ENCODE data around the gene MAPK4.

MAPK4 gene

DNA sequence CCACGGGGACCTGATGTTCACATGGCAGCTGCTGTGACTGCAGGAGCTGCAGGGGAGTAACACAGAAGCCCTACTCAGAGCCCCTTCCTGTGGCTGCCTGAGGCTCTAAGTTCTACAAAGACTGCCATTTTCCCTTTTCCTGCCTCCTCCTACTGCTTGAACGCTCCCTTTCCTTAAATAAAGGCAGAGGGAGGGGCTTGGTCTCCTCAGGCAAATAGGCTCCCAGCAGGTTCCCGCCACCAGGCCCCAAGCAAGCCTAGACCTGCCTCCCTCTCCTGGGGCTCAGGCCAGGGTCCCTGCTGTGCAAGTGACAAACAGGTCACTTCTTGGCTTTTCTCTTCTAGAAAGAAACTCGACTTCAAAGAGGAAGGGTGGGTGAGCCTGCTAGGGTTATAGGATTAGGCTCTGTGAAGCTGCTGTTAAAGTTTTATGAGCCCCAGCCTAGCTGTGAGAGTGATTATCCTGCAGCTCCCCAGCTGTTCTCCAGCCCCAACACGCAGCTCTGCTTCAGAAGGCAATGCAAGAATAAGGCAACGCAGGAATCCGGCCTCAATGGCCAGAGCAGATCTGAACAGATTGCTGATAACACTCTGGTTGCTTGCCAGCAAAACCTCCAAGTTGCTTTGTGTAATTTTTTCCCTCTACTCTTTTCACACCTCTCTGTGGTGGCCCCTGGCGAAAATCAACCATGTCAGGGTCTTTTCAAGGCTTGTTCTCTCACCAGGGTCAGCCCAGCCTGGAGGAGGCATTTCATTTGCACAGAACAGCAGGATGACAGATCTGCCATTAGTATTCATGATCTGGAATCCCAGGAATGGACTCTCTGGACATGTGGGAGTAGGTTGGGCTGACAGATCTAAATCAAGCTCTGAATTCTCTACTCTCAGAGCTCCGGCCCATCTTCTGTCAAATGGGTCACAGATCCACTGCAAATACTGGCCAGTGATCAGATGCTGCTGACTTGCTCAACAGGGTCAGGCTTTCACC lies 188.6 kb downstream of the MAPK4 start:
- peaks cover 2% of the 10 kb centered on the region; the same call in 1 of the 2 replicates for H3K4me1 ChIP-seq (ENCODE audit: control insufficient read depth, insufficient read depth, low read length)
- WGBS (ENCODE audit: insufficient coverage, insufficient read length) = no CpG with 5 or more reads among the region's 9 CpGs
- no peak for DNase-seq (ENCODE audit: low read depth, low spot score)
- H3K27ac ChIP-seq (ENCODE audit: low read length) = no peak overlapping the region
- no peaks in the 10 kb centered on the region for H3K36me3 ChIP-seq (ENCODE audit: control insufficient read depth, insufficient read depth, low read length)
- no peaks in the 10 kb centered on the region for H3K9me3 ChIP-seq (ENCODE audit: control insufficient read depth, insufficient read depth, low read length)
- H3K27me3 ChIP-seq (ENCODE audit: control insufficient read depth, insufficient read depth, low read length) = no peaks in the 10 kb centered on the region
- H3K4me3 ChIP-seq (ENCODE audit: low read length) = no peak overlapping the region

DNA sequence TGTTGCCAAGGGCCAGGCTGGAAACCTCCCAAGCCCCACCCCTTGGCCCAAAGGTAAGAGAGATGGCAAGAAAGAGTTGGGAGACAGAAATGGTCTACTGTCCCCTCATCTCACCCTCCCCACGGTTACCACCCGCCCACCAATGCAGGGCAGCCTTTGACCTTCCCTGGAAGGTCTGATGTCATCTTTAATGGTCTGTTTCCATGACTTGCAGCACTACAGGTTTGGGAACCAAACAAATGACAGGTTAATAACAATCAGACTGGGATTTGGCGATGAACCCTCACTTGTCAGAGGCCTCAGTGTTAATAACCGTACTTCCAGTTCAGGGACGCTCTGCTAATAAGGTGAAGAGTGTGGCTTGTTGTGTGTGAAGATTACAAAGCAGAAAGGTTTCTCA lies 189.5 kb downstream of the MAPK4 start:
- peaks cover 2% of the 10 kb centered on the region; the same call in 1 of the 2 replicates for H3K4me1 ChIP-seq (ENCODE audit: control insufficient read depth, insufficient read depth, low read length)
- DNase-seq (ENCODE audit: low read depth, low spot score) = no peak
- no peaks in the 10 kb centered on the region for H3K9me3 ChIP-seq (ENCODE audit: control insufficient read depth, insufficient read depth, low read length)
- no peak overlapping the region for H3K4me3 ChIP-seq (ENCODE audit: low read length)
- no peaks in the 10 kb centered on the region for H3K36me3 ChIP-seq (ENCODE audit: control insufficient read depth, insufficient read depth, low read length)
- no peak overlapping the region for H3K27ac ChIP-seq (ENCODE audit: low read length)
- no peaks in the 10 kb centered on the region for H3K27me3 ChIP-seq (ENCODE audit: control insufficient read depth, insufficient read depth, low read length)
- WGBS (ENCODE audit: insufficient coverage, insufficient read length) = no CpG with 5 or more reads among the region's 5 CpGs

DNA sequence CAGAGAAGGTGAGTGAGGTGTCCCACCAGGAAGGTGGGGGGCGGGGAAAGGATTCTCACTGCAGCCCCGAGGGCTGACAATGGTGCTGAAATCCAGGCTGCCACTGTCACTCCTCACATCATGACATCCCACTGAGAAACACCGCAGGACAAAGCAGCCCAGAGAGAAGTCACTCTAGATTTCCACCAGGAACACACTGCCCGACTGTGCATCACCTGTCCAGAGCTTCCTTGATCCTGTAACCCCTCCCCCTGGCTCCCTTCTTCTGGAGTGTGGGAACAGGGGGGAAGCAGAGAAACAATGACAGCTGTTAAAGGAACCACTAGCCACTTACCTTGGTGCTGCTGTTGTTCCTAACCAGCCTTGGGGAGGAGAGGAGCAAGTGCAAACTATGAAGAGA lies 190.1 kb downstream of the MAPK4 start:
- no peak overlapping the region for H3K4me3 ChIP-seq (ENCODE audit: low read length)
- DNase-seq (ENCODE audit: low read depth, low spot score) = no peak
- H3K4me1 ChIP-seq (ENCODE audit: control insufficient read depth, insufficient read depth, low read length) = peaks cover 2% of the 10 kb centered on the region; the same call in 1 of the 2 replicates
- H3K9me3 ChIP-seq (ENCODE audit: control insufficient read depth, insufficient read depth, low read length) = no peaks in the 10 kb centered on the region
- WGBS (ENCODE audit: insufficient coverage, insufficient read length) = no CpG with 5 or more reads among the region's 4 CpGs
- H3K27ac ChIP-seq (ENCODE audit: low read length) = no peak overlapping the region
- H3K27me3 ChIP-seq (ENCODE audit: control insufficient read depth, insufficient read depth, low read length) = no peaks in the 10 kb centered on the region
- H3K36me3 ChIP-seq (ENCODE audit: control insufficient read depth, insufficient read depth, low read length) = no peaks in the 10 kb centered on the region

DNA sequence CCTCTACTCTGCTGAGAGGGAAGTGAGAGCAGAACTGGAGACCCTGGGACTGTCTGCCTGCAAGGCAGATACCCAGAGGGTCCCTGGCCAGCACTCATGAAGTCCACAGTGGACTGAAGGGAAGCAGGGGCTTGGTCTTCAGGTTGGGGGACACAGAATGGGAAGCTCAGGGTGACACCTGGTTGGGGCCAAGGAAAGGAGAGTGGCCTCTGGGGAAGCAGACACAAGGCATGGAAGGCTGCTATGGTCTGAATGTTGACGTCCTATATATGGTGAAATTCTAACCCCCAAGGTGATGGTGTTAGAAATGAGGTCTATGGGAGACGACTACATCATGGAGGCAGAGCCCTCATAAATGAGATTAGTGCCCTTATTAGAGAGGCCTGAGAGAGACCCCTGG lies 190.7 kb downstream of the MAPK4 start:
- DNase-seq (ENCODE audit: low read depth, low spot score) = no peak
- Histone ChIP-seq H3K4me1 (ENCODE audit: control insufficient read depth, insufficient read depth, low read length) (peaks cover 2% of the 10 kb centered on the region; the same call in 1 of the 2 replicates), H3K27me3 (ENCODE audit: control insufficient read depth, insufficient read depth, low read length) (no peaks in the 10 kb centered on the region), H3K9me3 (ENCODE audit: control insufficient read depth, insufficient read depth, low read length) (no peaks in the 10 kb centered on the region), H3K27ac (ENCODE audit: low read length) (no peak overlapping the region), H3K4me3 (ENCODE audit: low read length) (no peak overlapping the region), H3K36me3 (ENCODE audit: control insufficient read depth, insufficient read depth, low read length) (no peaks in the 10 kb centered on the region)
- WGBS (ENCODE audit: insufficient coverage, insufficient read length) = no CpG with 5 or more reads among the region's 2 CpGs

GRCh38 chr18:50751490-50751889 lies 191.6 kb downstream of the MAPK4 start:
- Histone ChIP-seq H3K27ac (ENCODE audit: low read length) (no peak overlapping the region), H3K4me1 (ENCODE audit: control insufficient read depth, insufficient read depth, low read length) (peaks cover 2% of the 10 kb centered on the region; the same call in 1 of the 2 replicates), H3K27me3 (ENCODE audit: control insufficient read depth, insufficient read depth, low read length) (no peaks in the 10 kb centered on the region), H3K9me3 (ENCODE audit: control insufficient read depth, insufficient read depth, low read length) (no peaks in the 10 kb centered on the region), H3K4me3 (ENCODE audit: low read length) (no peak overlapping the region), H3K36me3 (ENCODE audit: control insufficient read depth, insufficient read depth, low read length) (no peaks in the 10 kb centered on the region)
- no peak for DNase-seq (ENCODE audit: low read depth, low spot score)
- WGBS (ENCODE audit: insufficient coverage, insufficient read length) = no CpG with 5 or more reads among the region's 5 CpGs

DNA sequence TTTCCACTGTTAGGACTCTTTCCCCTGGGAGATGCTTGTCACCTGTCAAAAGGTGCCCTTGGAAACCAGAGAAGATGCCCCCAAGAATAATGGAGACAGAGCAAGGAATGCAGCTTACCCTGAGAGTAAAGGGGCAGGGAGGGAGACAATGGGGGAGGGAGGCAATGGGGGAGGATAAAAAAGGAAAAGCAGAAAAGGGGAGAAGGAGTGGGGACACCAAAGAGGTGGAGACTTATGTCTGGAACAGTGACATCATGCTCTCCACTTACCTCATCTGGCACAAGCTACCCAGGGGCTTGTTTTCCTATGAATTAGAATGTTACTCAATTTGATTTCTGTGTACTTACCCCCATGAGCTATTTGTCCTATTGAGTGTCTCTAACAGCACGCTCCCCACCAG lies 192.1 kb downstream of the MAPK4 start:
- Histone ChIP-seq H3K36me3 (ENCODE audit: control insufficient read depth, insufficient read depth, low read length) (no peaks in the 10 kb centered on the region), H3K27ac (ENCODE audit: low read length) (no peak overlapping the region), H3K4me3 (ENCODE audit: low read length) (no peak overlapping the region), H3K4me1 (ENCODE audit: control insufficient read depth, insufficient read depth, low read length) (peaks cover 2% of the 10 kb centered on the region; the same call in 1 of the 2 replicates), H3K27me3 (ENCODE audit: control insufficient read depth, insufficient read depth, low read length) (no peaks in the 10 kb centered on the region), H3K9me3 (ENCODE audit: control insufficient read depth, insufficient read depth, low read length) (no peaks in the 10 kb centered on the region)
- no CpG with 5 or more reads among the region's 1 CpG for WGBS (ENCODE audit: insufficient coverage, insufficient read length)
- no peak for DNase-seq (ENCODE audit: low read depth, low spot score)

DNA sequence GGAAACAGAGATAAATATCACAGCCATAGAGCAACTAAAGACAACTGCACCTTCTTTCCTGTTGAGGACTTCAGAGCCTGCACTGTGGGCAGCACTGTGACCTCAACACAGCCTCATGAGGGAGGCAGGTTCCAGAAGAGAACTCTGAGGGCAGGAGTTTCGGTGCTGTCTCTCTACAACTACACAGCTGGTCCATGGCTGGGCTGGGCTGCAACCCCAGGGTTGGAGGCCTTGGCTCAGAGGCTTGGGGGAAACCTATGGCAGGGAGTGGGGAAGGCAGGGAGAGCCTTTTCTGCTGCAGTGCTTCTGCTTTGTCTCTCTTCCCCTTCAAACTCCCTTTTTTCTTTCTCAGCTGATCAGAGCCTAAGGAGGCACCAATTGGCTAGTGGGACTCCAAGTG lies 193.4 kb downstream of the MAPK4 start:
- Histone ChIP-seq H3K9me3 (ENCODE audit: control insufficient read depth, insufficient read depth, low read length) (no peaks in the 10 kb centered on the region), H3K27ac (ENCODE audit: low read length) (no peak overlapping the region), H3K27me3 (ENCODE audit: control insufficient read depth, insufficient read depth, low read length) (no peaks in the 10 kb centered on the region), H3K4me1 (ENCODE audit: control insufficient read depth, insufficient read depth, low read length) (no peaks in the 10 kb centered on the region), H3K36me3 (ENCODE audit: control insufficient read depth, insufficient read depth, low read length) (no peaks in the 10 kb centered on the region), H3K4me3 (ENCODE audit: low read length) (no peak overlapping the region)
- no CpG with 5 or more reads among the region's 1 CpG for WGBS (ENCODE audit: insufficient coverage, insufficient read length)
- DNase-seq (ENCODE audit: low read depth, low spot score) = no peak

GRCh38 chr18:50754297-50754696 lies 194.4 kb downstream of the MAPK4 start:
- Histone ChIP-seq H3K27ac (ENCODE audit: low read length) (no peak overlapping the region), H3K27me3 (ENCODE audit: control insufficient read depth, insufficient read depth, low read length) (no peaks in the 10 kb centered on the region), H3K4me1 (ENCODE audit: control insufficient read depth, insufficient read depth, low read length) (no peaks in the 10 kb centered on the region), H3K9me3 (ENCODE audit: control insufficient read depth, insufficient read depth, low read length) (no peaks in the 10 kb centered on the region), H3K4me3 (ENCODE audit: low read length) (no peak overlapping the region), H3K36me3 (ENCODE audit: control insufficient read depth, insufficient read depth, low read length) (no peaks in the 10 kb centered on the region)
- DNase-seq (ENCODE audit: low read depth, low spot score) = no peak
- WGBS (ENCODE audit: insufficient coverage, insufficient read length) = no CpG with 5 or more reads among the region's 3 CpGs

DNA sequence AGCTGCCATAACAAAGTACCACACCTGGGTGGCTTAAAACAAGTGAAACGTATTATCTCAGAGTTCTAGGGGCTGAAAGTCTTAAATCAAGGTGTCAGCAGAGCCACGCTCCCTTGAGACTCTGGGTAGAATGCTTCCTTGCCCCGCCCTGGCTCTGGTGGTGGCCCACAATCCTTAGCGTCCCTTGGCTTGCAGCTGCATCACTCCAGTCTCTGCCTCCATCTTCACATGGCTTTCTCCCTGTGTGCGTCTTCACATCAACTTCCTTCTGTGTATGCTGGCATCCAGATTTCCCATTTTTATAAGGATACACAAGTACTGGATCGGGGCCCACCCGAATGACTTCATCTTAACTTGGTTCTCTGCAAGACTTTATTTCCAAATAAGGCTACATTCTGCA lies 197.5 kb downstream of the MAPK4 start:
- Histone ChIP-seq H3K4me1 (ENCODE audit: control insufficient read depth, insufficient read depth, low read length) (no peaks in the 10 kb centered on the region), H3K4me3 (ENCODE audit: low read length) (no peak overlapping the region), H3K27ac (ENCODE audit: low read length) (no peak overlapping the region), H3K36me3 (ENCODE audit: control insufficient read depth, insufficient read depth, low read length) (no peaks in the 10 kb centered on the region), H3K9me3 (ENCODE audit: control insufficient read depth, insufficient read depth, low read length) (no peaks in the 10 kb centered on the region), H3K27me3 (ENCODE audit: control insufficient read depth, insufficient read depth, low read length) (no peaks in the 10 kb centered on the region)
- DNase-seq (ENCODE audit: low read depth, low spot score) = no peak
- WGBS (ENCODE audit: insufficient coverage, insufficient read length) = no CpG with 5 or more reads among the region's 7 CpGs

DNA sequence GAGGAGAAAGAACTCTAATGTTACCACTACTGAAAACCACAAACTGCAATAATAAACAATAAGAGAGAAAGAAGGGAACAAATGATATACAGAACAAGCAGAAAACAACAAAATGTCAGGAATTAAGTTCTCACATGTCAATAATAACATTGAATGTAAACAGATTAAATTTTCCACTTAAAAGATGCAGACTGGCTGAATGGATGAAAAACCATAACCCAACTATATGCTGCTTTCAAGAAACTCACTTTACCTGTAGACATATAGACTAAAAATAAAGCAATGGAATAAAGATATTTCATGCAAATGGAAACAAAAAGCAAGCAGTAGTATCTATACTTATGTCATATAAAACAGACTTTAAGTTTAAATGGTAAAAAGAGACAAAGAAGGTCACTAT lies 209.6 kb downstream of the MAPK4 start:
- Histone ChIP-seq H3K36me3 (ENCODE audit: control insufficient read depth, insufficient read depth, low read length) (no peaks in the 10 kb centered on the region), H3K4me3 (ENCODE audit: low read length) (no peak overlapping the region), H3K4me1 (ENCODE audit: control insufficient read depth, insufficient read depth, low read length) (no peaks in the 10 kb centered on the region), H3K9me3 (ENCODE audit: control insufficient read depth, insufficient read depth, low read length) (no peaks in the 10 kb centered on the region), H3K27ac (ENCODE audit: low read length) (no peak overlapping the region), H3K27me3 (ENCODE audit: control insufficient read depth, insufficient read depth, low read length) (no peaks in the 10 kb centered on the region)
- DNase-seq (ENCODE audit: low read depth, low spot score) = no peak

GRCh38 chr18:50775207-50775606 lies 215.3 kb downstream of the MAPK4 start:
- Histone ChIP-seq H3K9me3 (ENCODE audit: control insufficient read depth, insufficient read depth, low read length) (no peaks in the 10 kb centered on the region), H3K27me3 (ENCODE audit: control insufficient read depth, insufficient read depth, low read length) (no peaks in the 10 kb centered on the region)
- no peak for DNase-seq (ENCODE audit: low read depth, low spot score)

More at GRCh38 chr18:50775207-50775606, 215.3 kb downstream of the MAPK4 start:
- Histone ChIP-seq H3K4me1 (ENCODE audit: control insufficient read depth, insufficient read depth, low read length) (peaks cover 3% of the 10 kb centered on the region; the same call in 1 of the 2 replicates), H3K36me3 (ENCODE audit: control insufficient read depth, insufficient read depth, low read length) (no peaks in the 10 kb centered on the region), H3K4me3 (ENCODE audit: low read length) (no peak overlapping the region), H3K27ac (ENCODE audit: low read length) (no peak overlapping the region)
- WGBS (ENCODE audit: insufficient coverage, insufficient read length) = no CpG with 5 or more reads among the region's 9 CpGs

Measured in iPS DF 6.9 (cell line).